OCI-LY3 (cell line): ENCODE results near the gene CATSPER4.

Experiments used
- EZH2phosphoT487 ChIP-seq: fragments of 200-600 bp; shearing (Covaris generic); IDR thresholded peaks from 2 replicates; pipeline ENCODE4 v1.6.1; 2018; ENCODE audit warnings: antibody characterized with exemption, mixed run types, low read depth
- TF ChIP-seq, protein P1 (sequence below): fragments of 200-600, 300-600 bp; sonication (generic); IDR thresholded peaks from 2 replicates; pipeline ENCODE4 v1.5.1; 2014; ENCODE audit warnings: antibody characterized with exemption, low read length, low read depth

DNA sequence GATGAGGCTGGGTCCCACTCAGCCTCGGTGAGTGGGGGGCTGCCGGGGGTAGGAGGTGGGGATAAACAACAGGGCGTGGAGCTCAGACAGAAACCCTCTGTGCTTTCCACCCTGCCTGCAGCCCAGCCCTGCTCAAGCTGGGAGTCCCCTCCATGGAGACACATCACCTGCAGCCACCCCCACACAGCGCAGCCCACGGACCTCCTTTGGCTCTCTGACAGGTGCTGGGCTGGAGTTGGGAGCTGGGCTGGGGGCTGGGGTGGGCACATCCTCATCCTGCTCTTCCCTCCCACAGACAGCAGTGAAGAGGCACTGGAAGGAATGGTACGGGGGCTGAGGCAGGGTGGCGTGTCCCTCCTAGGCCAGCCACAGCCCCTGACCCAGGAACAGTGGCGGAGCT is 1.9 kb upstream of the CATSPER4 start:
- TF ChIP-seq, protein P1, sequence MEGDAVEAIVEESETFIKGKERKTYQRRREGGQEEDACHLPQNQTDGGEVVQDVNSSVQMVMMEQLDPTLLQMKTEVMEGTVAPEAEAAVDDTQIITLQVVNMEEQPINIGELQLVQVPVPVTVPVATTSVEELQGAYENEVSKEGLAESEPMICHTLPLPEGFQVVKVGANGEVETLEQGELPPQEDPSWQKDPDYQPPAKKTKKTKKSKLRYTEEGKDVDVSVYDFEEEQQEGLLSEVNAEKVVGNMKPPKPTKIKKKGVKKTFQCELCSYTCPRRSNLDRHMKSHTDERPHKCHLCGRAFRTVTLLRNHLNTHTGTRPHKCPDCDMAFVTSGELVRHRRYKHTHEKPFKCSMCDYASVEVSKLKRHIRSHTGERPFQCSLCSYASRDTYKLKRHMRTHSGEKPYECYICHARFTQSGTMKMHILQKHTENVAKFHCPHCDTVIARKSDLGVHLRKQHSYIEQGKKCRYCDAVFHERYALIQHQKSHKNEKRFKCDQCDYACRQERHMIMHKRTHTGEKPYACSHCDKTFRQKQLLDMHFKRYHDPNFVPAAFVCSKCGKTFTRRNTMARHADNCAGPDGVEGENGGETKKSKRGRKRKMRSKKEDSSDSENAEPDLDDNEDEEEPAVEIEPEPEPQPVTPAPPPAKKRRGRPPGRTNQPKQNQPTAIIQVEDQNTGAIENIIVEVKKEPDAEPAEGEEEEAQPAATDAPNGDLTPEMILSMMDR = no peak
- TF ChIP-seq EZH2phosphoT487 = no peak
